GM19043 (cell line): ENCODE results near the gene ZNF592.

Source experiments
- ATAC-seq: cut with Tn5 transposase; IDR thresholded peaks from one replicate; pipeline ENCODE4 v1.9.1; 2021; ENCODE audit warnings: low read depth; ENCODE audit not compliant: unreplicated experiment

ZNF592 gene

DNA sequence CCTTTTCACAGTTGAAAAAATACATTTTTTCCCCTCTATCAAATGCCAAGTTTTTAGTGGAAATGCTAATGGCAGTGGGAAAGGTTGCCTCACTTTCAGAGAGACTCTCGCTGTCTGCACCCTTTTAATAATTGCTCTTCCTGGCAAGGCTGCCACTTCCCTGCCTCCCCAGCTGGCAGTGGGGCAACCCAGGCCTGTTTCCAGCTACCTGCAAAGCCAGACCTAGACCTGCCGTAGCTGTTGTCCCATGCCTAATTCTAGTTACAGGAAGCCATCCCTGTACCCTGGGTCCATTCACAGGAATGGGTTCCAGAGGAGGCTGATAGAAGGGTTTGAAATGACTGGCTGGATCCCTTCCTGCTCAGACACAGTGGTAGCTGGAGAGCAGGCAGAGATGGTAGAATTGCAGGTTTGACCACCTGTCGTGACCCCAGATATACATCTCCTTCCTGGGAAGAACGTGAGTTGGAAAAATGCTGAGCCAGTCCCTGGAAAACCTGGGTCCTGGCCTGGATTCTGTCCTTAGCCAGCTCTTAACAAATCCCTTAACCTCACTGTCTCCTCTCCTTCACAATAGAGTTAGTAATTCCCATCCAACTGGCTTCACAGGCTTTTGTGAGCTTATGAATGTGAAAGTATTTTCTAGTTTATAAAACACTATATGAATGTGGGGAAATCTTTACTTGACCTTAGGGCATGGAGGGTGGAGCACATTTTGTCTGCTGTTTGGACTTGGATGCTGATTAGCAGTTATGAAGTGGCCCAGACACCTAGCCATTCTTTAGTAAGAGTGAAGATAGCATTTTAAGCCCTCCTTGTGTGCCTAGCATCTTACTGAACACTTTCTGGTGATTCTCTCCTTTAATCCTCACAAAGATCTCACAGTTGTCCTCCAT lies 55.9 kb downstream of the ZNF592 start:
- no peak for ATAC-seq

DNA sequence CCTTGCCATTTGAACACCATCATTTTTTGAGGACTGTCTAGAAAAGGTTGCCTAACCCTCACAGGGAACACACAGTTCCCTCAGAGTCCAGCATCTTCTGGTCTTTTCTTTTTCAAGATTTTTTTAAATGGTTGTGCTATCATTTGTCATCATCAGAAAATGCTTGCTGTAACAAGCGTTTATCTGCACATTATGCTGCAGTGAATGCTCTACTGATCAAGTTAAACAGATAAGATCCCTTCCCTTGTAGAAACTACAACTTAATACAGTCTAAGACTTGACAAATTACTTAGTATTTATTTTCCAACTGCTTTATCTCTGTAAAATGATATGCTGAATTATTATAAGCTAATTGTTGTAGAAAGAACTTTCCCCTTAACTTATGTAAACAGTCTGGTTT lies 56.8 kb downstream of the ZNF592 start:
- ATAC-seq, result no peak

DNA sequence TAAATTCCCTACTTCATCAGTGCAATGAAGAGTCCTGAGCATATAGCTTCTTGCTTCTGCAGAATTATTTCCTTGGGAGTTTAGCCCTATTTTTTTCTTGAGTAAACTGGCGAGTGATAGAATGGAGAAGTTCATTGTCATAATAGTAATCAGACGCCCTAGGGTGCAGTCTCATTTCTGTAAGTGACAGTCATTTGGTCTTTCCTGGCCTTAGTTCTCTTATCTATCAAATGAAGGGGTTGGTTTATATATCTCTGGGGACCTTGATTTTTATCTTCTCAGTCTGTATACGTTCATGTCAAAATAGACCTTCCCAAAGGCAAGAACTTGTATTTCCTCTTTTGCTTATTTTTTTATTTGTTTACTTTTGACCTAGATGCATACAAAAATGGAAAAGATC lies 58.8 kb downstream of the ZNF592 start:
- ATAC-seq, result no peak

DNA sequence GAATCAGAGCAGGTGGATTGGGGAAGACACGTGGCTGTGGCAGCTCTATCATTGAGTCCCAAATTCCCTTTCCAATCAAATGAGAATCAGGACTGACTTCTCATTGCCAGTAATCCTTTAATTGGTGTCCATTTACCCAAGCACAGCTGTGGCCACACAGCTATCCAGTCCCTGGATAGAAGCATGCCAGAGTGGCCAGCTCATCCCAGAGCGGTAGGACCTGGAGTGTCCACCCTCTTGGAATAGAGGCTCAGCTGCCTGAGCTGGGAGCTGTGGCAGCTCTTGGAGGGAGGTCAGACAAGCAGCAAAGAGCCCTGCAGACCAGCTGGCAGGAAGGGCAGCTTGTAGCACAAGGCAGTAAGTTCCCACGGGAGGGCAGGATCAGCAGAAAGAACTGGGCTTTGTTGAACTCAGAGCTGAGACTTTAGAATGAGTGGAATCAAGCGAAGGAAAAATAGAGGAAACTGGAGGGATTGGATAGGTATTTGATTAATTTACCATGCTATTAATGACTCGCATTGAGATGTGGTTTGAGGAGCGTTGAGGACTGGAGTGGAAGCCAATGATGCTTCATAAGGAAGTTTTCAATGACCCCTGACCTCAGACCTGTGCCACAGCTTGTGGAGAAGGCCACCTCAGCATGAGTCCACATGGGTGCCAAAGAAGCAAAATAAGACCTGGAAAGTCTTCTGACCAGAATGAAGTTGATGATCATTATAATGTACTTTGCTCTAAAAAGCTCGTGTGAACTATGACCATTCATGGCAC lies 61.9 kb downstream of the ZNF592 start:
- no peak for ATAC-seq

DNA sequence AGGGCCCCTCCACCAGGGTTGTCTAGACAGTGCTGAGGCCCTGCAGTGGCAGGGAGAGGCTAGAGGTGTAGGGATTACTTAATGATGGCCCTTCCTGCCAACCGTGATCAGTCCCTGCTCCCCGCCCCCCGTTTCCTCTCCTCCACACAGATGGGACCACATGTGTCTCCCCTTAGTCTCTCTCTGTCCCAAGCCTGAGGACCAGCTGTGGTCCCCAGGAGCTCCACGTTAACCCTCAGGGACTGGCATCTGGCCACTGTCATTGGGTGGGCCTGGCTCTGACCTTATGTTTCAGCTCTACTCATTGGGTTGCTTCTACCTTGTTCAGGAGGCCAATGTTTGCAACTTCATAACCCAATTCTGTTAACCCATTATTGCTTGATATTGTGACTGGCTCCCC lies 62.8 kb downstream of the ZNF592 start:
- no peak for ATAC-seq

DNA sequence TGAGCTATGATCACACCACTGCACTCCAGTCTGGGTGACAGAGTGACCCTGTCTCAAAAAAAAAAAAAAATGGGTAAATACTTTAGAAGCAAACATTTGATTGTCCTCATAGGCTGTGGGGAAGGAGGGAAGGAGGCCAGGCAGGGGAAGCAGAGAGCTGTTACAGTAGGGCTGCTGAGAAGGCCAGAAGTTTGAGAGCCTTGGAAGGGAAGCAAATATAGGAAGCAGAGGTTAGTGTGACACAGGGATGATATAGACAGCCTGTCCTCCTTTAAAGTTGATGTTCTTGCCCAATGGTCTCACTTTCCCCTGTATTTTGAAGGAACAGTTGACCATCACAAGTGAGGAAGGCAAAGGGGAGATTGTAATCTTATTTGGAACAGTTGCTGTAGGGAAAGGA lies 63.4 kb downstream of the ZNF592 start:
- no peak for ATAC-seq

- ATAC-seq, result no peak
Measured at GRCh38 chr15:84812842-84813241, 64.5 kb downstream of the ZNF592 start.

DNA sequence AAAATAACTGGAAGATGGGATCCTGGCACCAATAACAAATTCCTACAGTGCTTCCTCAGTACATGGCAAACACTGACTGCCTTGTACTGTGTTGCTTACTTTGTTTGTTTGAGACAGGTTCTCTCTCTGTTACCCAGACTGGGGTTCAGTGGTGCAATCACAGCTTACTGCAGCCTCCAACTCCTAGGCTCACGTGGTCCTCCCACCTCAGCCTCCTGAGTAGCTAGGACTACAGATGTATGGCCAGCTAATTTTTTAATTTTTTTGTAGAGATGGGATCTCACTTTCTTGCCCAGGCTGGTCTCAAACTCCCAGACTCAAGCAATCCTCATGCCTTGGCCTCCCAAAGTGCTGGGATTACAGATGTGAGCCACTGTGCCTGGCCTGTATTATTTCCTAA lies 65.0 kb downstream of the ZNF592 start:
- no peak for ATAC-seq

GRCh38 chr15:84813931-84814330 lies 65.5 kb downstream of the ZNF592 start:
- ATAC-seq, result no peak

DNA sequence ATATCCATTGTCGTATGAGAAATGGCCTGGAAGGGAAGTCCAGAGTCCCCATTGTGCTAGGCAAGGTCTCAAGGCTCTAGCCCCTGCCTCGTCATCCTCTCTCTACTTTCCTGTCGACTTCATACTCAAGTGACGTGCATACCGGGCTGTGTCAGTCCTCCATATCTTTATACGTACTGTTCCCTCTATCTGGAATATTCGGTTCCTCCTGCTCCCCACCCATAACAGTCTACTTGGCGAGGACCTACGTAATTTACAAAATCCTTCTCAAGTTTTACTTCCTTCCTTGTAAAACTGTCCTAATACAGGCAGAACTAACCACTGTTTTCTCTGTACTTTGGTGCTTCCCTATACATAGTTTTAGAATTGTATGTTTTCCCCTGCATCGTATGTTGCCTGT lies 66.5 kb downstream of the ZNF592 start:
- ATAC-seq, result no peak

GRCh38 chr15:84816694-84817465 lies 68.5 kb downstream of the ZNF592 start, which contains the start of gene ALPK3:
ALPK3 (plus strand) TSS chr15:84817356; CDS start chr15:84817453, 97 bp downstream.
- no peak for ATAC-seq

DNA sequence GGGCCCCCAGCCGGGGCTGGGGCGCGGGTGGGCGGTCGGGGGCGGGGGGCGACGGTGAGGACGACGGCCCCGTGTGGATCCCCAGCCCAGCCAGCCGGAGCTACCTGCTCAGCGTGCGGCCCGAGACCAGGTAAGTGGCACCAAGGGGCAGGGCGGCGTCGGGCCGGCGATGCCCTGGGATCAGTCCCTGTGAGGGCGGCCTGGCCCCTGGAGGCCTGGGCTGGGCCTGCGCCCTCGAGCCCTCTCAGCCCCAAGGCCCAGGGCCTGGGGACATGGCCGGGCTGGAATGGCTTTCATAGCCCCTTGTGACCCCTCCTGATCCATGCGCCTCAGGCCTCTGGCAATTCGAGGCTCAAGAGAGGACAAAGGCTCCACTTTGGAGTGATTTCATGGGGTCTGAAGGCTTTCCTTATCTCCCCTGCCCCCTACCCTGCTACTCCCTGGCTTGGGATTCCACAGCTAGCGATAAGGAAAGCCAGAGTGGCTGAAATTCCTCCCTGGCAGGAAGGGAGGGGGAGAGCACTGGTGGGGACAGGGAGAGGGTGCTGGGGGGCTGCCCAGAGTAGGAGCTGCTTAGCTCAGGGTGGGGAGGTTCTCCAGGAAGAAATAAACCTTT lies 69.2 kb downstream of the ZNF592 start:
- ATAC-seq, result no peak

DNA sequence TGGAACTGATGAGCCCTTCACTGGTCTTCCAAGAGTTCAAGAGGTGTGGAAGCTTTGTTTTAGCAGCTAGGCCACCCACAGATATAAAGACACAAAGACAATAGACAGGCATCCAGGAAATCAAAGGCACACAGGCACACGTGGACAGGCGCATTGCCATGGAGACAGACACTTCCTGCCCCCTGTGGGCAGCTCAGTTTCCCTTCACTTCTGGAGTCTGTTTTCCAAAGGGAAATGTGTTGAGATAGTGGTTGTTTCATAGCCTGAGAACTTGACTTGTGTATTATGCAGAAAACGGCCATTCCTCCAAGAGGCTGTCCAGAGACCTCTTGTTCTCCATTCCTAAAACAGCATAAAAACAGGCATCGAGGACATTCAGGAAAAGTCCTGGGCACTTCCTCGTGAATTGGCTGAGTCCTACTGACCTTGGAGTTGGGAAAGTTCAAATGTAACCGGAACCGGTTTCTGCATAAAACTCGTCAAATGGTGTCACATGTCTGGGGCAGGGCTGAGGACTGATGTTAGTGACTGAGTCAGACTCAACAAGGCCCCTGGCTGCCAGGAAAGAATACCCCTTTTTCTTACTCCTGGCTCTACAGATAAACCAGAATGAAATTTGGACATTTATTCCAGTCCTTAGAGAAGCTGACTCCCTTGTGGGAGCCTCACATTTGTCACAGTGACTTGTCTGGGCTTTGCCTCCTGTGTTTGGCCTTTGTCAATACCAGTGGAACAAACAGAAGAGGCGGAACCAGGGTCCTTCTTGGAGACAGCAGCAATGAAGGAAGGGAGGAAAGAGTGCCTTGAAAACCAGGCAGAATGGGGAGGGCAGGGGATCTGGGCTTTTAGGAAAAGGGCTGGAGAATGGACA lies 70.1 kb downstream of the ZNF592 start:
- ATAC-seq, result no peak

GRCh38 chr15:84819291-84819768 lies 70.9 kb downstream of the ZNF592 start:
- ATAC-seq, result no peak

DNA sequence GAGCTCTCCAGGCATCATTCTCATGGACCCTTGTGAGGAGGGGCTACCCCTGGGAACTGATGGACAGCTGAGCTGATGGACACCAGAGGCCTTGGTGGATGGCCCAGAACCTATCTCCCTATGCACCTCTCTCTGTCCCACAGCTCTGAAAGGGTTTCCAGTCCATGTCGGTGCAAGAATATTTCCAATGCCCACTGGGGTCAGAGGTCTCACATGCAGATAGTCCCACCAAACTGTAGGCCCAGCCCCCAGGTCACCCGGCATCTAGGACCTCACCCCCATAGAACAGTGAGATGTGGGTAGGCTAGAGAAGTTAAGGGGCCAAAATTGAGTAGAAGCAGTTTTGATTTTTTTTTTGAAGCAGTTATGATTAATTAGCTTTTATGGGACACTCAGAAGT lies 71.4 kb downstream of the ZNF592 start:
- ATAC-seq, result no peak

DNA sequence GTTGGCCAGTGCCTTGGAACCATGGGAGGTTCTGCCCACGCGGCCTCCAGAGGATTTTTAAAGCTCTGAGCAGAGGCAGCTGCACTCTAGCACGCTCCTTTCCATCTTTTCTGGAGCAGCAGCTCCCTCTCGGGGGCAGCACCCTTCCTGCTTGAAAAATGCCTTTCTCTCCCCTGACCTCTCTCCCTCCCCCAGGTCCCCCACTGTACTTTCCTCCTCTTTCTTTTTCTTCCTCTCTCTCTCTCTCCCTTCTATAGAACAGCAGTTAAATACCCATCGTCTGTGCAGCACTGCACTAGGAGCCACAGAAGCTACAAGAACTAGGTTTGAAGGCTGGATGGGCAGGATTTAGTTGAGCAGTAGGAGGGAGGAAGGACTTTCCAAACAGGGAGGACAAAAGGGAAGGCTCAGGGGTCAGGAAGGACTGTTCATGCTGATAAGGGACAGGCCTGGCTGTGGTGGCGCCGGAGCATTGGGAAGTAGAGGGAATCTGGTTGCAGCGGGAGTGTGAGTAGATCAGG lies 73.2 kb downstream of the ZNF592 start:
- ATAC-seq, result no peak

DNA sequence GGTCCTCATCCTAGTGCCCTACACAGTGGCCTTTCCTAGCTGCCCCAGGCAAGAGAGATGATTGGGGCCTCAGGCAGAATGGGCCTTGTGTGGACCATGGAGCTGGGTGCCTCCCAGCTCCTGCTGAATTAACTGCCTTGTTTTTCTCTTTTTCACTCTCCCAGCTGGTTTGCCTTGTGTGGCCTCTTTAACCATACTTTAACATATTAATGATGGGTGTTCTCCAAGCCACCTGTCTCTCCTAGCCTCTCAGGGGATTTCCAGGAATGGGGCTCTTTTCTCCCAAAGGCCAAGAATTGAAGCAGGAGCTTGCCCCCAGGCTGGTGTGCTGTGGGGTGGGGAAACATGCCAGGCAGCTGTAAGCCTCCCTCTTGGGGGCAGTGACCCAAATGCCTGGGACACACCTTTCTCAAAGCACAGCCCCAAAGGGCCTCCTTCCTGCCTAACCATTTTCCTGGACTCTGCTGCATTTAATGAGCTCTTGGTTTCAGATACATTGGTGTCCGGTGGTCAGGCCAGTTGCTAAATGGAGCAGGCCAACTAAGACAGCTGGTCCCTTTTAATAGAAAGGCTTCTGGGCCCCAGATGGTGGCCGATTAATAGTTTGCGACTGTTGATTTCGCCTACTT lies 74.4 kb downstream of the ZNF592 start:
- no peak for ATAC-seq

DNA sequence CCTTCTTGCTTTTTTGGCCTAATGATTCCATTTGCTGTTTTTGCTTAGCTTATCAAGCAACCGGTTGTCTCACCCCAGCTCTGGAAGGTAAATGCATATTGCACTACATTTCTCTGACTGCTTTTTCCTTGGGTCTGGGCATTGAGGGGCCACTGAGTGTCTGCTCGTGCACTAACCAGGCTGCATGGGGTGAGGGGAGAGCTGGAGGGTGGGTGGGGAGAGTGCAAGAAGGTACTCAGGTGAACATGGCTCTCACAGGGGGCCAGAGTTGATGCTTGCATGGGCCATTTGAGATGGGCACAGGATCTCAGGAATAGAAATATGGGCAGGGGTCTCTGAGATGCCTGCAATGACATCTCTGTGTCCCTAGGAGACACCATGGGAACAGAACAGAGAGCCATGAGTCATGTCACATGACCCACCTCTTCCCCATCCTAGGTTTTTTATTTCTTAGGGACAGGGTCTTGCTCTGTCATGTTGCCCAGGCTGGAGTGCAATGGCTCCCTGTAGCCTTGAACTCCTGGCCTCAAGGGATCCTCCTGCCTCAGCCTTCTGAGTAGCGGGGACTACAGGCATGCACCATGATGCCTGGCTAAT lies 75.0 kb downstream of the ZNF592 start:
- no peak for ATAC-seq
